Gastrocnemius medialis (tissue), 4 donors: ENCODE results near the gene IQCE. TPM values are rescaled to one million over a fixed set of nuclear protein-coding genes. Genes with fewer than 3 reads are reported as not detected.

Source experiments
- ATAC-seq, 2 donors: fragments of 150-250 bp; one replicate each; pipeline ENCODE4 v1.9.1; 2016
- DNase-seq, 2 donors: peaks; one replicate each; pipeline ENCODE4 v3.0.0-alpha.2; 2019
- H3K27ac ChIP-seq, 4 donors: fragments of 200-600 bp; sonication (generic); 1 replicate in 1 of 4; 2 replicates in 3 of 4; pipeline ENCODE4 v1.5.1; 2016 to 2018; ENCODE audit warnings: mild to moderate bottlenecking in 2 of 4, moderate library complexity in 1 of 4
- H3K27me3 ChIP-seq, 3 donors: fragments of 200-600 bp; sonication (generic) in 2 of 3; 1 replicate in 1 of 3; 2 replicates in 2 of 3; pipeline versions ENCODE4 v1.5.1 to v1.6.0; 2016 to 2019; ENCODE audit warnings: mild to moderate bottlenecking in 1 of 3, moderate library complexity in 1 of 3
- H3K36me3 ChIP-seq, 2 donors: fragments of 200-600 bp; sonication (generic) in 1 of 2; one replicate each; pipeline ENCODE4 v1.5.1; 2017 to 2018
- H3K4me1 ChIP-seq, 2 donors: fragments of 200-600 bp; sonication (generic) in 1 of 2; one replicate each; pipeline ENCODE4 v1.5.1; 2016 to 2017; ENCODE audit warnings: mild to moderate bottlenecking in 2 of 2
- H3K4me3 ChIP-seq, 4 donors: fragments of 200-600 bp; sonication (generic) in 3 of 4; 1 replicate in 1 of 4; 2 replicates in 3 of 4; pipeline ENCODE4 v1.5.1; 2016 to 2019; ENCODE audit warnings: mild to moderate bottlenecking in 2 of 4
- H3K9me3 ChIP-seq, 3 donors: fragments of 200-600 bp; sonication (generic) in 2 of 3; 1 replicate in 1 of 3; 2 replicates in 2 of 3; pipeline ENCODE4 v1.5.1; 2016 to 2019
- POLR2A ChIP-seq, 2 donors: fragments of 450-650 bp; IDR thresholded peaks; one replicate each; pipeline ENCODE4 v1.6.1; 2017; ENCODE audit warnings: antibody characterized with exemption in 2 of 2, mild to moderate bottlenecking in 2 of 2, moderate library complexity in 2 of 2
- in situ Hi-C, 4 donors: fragments of 200-750 bp; cut with MboI; loops; one replicate each; pipeline versions ENCODE4 v1.15.0 to v1.8.0; 2017; ENCODE audit warnings: low sequenced_read_pairs in 4 of 4
- intact Hi-C: fragments of 100-400 bp; cut with DNase I; formaldehyde crosslinking; loops from one replicate; pipeline ENCODE4 v1.15.1; 2023; ENCODE audit warnings: low total_unique reads
- total RNA-seq, 4 donors: library from RNA; depleted of rRNA; stranded (reverse); fragments of >200 nt; gene quantifications; one replicate each; pipeline versions ENCODE4 v1.1.0 to v1.2.3, GENCODE V29; 2016
- TF ChIP-seq, protein P1 (sequence below), 5 experiments: fragments of 450-650 bp in 3 of 5; fragments of 200-600 bp in 2 of 5; sonication (generic) in 2 of 5; IDR thresholded peaks in 4 of 5; conservative IDR thresholded peaks in 1 of 5; 1 replicate in 4 of 5; 2 replicates in 1 of 5; pipeline ENCODE4 v1.5.1; 2016 to 2019; ENCODE audit warnings: antibody characterized with exemption in 5 of 5, mild to moderate bottlenecking in 3 of 5, moderate library complexity in 3 of 5

Gene IQCE
- total RNA-seq, 4 donors from 2014 or later, result 6.3 to 11.5 (median 8.8) TPM

DNA sequence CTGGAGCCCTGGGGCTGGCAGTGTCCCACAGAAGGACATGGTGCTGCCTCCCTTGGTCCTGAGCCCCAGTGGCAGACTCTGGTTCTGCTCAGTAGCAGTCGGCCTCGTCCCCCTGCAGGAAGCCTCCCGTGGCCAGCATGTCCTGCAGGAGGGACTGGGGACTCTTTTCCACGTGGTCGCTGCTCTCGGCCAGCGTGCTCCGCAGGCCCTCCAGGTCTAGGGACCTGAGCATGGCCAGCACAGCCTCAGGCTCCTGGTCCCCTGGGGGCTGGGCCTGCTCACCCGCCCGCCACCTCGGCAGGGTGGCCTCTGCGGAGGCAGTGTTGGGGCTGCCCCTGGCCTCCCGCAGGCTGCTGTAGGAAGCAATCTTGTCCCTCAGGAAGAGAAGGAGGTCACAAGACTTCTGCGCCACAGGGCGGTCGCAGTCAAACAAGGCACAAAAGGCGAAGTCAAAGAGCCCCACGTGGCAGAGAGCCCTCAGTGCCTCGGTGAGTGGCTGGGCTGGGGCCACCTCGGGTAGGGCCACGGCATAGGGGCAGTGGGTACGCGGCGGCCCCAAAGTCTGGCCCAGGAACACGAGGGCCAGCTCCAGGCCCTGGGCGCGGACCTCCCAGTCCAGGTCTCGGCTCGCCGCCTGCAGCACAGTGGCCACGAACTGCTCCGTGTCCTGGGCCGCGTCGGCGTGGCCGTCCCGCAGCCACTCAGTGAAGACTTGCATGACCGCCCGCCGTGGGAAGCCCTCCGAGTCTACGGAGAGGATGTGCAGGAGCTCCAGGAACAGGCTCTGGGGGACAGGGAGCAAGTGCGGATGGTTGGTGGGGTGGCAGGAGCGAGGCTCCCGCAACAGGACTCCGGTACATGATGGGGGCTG is 20.6 kb upstream of the IQCE start:
- in situ Hi-C loops (no loop called here), intact Hi-C loops (no loop called here)
- H3K4me3 ChIP-seq, result no peak overlapping the region
- no peaks in the 10 kb centered on the region for H3K27me3 ChIP-seq
- no peaks in the 10 kb centered on the region for H3K4me1 ChIP-seq
- H3K9me3 ChIP-seq, result no peaks in the 10 kb centered on the region
- DNase-seq, result no peak
- peaks cover 0 to 51% of the 10 kb centered on the region in 2 donors for H3K36me3 ChIP-seq
- TF ChIP-seq, protein P1, sequence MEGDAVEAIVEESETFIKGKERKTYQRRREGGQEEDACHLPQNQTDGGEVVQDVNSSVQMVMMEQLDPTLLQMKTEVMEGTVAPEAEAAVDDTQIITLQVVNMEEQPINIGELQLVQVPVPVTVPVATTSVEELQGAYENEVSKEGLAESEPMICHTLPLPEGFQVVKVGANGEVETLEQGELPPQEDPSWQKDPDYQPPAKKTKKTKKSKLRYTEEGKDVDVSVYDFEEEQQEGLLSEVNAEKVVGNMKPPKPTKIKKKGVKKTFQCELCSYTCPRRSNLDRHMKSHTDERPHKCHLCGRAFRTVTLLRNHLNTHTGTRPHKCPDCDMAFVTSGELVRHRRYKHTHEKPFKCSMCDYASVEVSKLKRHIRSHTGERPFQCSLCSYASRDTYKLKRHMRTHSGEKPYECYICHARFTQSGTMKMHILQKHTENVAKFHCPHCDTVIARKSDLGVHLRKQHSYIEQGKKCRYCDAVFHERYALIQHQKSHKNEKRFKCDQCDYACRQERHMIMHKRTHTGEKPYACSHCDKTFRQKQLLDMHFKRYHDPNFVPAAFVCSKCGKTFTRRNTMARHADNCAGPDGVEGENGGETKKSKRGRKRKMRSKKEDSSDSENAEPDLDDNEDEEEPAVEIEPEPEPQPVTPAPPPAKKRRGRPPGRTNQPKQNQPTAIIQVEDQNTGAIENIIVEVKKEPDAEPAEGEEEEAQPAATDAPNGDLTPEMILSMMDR (IDR thresholded peaks at IDR 0.05 in 4 of 5, conservative IDR thresholded peaks at IDR 0.05 in 1 of 5), result no peak
- no peak for TF ChIP-seq POLR2A (IDR thresholded peaks at IDR 0.05)
- ATAC-seq, result no peak
- H3K27ac ChIP-seq, result no peak overlapping the region

GRCh38 chr7:2539031-2539911 is 19.5 kb upstream of the IQCE start:
- Histone ChIP-seq H3K27ac (no peak overlapping the region), H3K4me3 (no peak overlapping the region), H3K4me1 (no peaks in the 10 kb centered on the region), H3K36me3 (peaks cover 0 to 58% of the 10 kb centered on the region in 2 donors), H3K9me3 (no peaks in the 10 kb centered on the region), H3K27me3 (no peaks in the 10 kb centered on the region)
- no peak for ATAC-seq
- TF ChIP-seq, protein P1 (IDR thresholded peaks at IDR 0.05 in 4 of 5, conservative IDR thresholded peaks at IDR 0.05 in 1 of 5), result no peak
- TF ChIP-seq POLR2A (IDR thresholded peaks at IDR 0.05), result no peak
- intact Hi-C loops, result no loop called here
- no peak for DNase-seq
- in situ Hi-C loops, result no loop called here

DNA sequence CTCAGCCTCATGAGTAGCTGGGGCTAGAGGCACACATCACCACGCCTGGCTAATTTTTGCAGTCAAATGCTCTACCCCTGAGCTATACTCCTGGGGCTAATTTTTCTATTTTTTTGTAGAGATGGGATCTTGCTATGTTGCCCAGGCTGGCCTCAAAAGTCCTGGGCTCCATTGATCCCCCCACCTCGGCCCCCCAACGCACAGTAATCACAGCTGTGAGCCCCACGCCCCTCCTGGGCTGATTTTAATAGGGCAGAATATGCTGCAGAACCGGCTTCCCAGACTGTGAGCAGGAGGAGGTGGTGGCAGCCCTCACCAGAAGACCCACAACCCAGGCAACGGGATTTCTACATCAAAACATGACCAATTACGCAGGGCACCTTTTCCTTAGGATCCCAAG is 18.6 kb upstream of the IQCE start:
- H3K4me3 ChIP-seq, result no peak overlapping the region
- ATAC-seq (no peak), DNase-seq (no peak)
- H3K27me3 ChIP-seq, result no peaks in the 10 kb centered on the region
- H3K4me1 ChIP-seq, result no peaks in the 10 kb centered on the region
- H3K27ac ChIP-seq, result no peak overlapping the region
- no peaks in the 10 kb centered on the region for H3K9me3 ChIP-seq
- in situ Hi-C loops (no loop called here), intact Hi-C loops (no loop called here)
- peaks cover 0 to 67% of the 10 kb centered on the region in 2 donors for H3K36me3 ChIP-seq
- TF ChIP-seq POLR2A (IDR thresholded peaks at IDR 0.05), result no peak
- TF ChIP-seq, protein P1 (IDR thresholded peaks at IDR 0.05 in 4 of 5, conservative IDR thresholded peaks at IDR 0.05 in 1 of 5), result no peak

DNA sequence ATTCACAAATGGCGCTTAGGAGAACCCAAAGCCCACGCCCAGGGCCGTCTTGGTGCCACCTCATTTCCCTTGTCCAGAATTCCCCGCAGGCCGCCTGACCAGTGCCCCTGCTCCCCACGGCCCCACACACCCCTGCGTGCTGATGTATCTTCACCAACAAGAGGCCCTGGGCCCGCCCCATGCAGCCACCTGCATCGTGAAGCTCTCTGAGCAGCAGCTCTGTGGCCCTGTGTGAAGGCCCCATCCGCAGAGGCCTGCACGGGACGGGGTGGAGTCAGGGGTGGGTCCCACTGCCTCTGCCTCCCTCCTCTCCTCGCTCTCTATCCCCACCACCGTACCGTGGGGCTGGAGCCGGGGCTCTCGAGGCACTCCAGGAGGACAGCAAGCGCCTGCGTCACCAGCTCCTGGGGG is 18.1 kb upstream of the IQCE start:
- H3K9me3 ChIP-seq, result no peaks in the 10 kb centered on the region
- DNase-seq (no peak), ATAC-seq (no peak)
- no peak overlapping the region for H3K4me3 ChIP-seq
- intact Hi-C loops (no loop called here), in situ Hi-C loops (no loop called here)
- H3K36me3 ChIP-seq, result peaks cover 0 to 67% of the 10 kb centered on the region in 2 donors
- no peaks in the 10 kb centered on the region for H3K27me3 ChIP-seq
- no peaks in the 10 kb centered on the region for H3K4me1 ChIP-seq
- TF ChIP-seq, protein P1 (IDR thresholded peaks at IDR 0.05 in 4 of 5, conservative IDR thresholded peaks at IDR 0.05 in 1 of 5), result no peak
- no peak for TF ChIP-seq POLR2A (IDR thresholded peaks at IDR 0.05)
- H3K27ac ChIP-seq, result no peak overlapping the region
